GM19395 (cell line): ENCODE measurements around the gene GAL3ST3.

ENCODE experiments used
- ATAC-seq: cut with Tn5 transposase; IDR thresholded peaks from one replicate; pipeline ENCODE4 v1.9.1; 2021; ENCODE audit warnings: mild to moderate bottlenecking, moderate library complexity; ENCODE audit not compliant: unreplicated experiment

The GAL3ST3 gene

GRCh38 chr11:66069715-66070603 is 21.0 kb upstream of the GAL3ST3 start, which contains the start of gene PACS1:
Gene PACS1, plus strand, starts transcription at chr11:66070272. Its CDS starts 215 bp downstream, at chr11:66070487.
- ATAC-seq, result no peak

GRCh38 chr11:66068923-66069714 is 20.2 kb upstream of the GAL3ST3 start:
- no peak for ATAC-seq

DNA sequence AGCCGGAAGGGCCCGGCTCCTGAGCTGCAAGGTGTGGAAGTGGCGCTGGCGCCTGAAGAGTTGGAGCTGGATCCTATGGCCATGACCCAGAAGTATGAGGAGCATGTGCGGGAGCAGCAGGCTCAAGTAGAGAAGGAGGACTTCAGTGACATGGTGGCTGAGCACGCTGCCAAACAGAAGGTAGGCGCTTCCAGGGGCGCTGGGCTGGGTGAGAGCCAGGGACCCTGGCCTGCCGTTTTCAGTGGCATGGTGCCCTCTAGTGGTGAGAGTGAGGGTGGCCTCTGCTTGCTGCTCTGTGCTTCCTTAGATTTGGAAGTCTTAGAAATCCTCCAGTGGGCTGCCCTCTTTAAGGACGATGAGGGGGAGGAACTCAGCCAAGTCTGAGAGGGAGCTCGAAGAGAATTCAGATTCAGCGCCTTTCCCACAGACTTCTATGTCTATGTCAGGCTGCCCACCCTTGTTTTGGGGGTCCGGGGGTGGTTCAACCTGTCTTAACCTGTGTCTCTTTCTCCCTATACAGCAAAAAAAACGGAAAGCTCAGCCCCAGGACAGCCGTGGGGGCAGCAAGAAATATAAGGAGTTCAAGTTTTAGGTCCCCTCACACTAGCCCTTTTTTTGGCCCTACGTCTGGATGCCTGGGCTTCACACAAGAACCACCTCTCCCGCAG is 19.3 kb upstream of the GAL3ST3 start:
- ATAC-seq, result no peak

GRCh38 chr11:66067640-66068039 is 18.7 kb upstream of the GAL3ST3 start:
- no peak for ATAC-seq

GRCh38 chr11:66066751-66067150 is 17.8 kb upstream of the GAL3ST3 start:
- no peak for ATAC-seq

GRCh38 chr11:66064571-66064970 is 15.6 kb upstream of the GAL3ST3 start:
- ATAC-seq, result no peak

DNA sequence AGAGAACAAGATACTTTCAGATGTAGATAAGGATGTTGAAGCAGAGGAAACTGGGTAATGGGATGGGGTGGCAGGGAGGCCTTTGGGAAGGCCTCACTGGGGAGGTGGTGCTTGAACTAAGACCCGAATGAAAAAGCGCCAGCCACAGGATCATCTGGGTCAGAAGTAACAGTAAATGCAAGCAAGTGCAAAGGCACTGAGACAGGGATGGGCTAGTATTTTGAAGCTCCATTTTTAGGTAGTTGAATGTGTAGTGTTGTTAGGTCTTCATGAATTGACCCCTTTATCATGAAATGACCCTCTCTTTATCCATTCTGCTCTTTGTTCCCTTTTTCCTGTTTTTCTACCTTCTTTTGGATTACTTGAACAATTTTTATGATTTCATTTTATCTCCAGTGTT is 14.9 kb upstream of the GAL3ST3 start:
- no peak for ATAC-seq

DNA sequence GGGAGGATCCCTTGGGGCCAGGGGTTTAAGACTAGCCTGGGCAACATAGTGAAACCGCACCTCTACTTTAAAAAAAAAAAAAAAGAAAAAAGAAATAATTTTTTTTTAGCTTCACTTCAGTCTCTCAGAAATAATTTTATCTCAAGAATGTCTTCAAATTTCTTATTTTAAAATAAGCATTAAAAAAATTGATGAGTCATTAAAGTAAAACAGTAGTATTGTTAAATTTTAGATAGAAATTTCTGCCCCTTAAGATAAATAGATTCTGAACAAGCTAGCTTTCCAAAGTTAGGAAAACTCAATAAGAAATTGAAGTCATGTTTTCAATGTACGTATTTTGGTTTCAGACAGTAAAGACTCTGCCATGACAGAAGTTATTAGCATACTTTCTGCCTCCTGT is 13.4 kb upstream of the GAL3ST3 start:
- ATAC-seq, result no peak

- no peak for ATAC-seq
Observed at GRCh38 chr11:66061268-66061667, 12.3 kb upstream of the GAL3ST3 start.

GRCh38 chr11:66059966-66060680 is 11.2 kb upstream of the GAL3ST3 start:
- ATAC-seq, result no peak

- no peak for ATAC-seq
Observed at GRCh38 chr11:66056501-66056900, 7.5 kb upstream of the GAL3ST3 start.

DNA sequence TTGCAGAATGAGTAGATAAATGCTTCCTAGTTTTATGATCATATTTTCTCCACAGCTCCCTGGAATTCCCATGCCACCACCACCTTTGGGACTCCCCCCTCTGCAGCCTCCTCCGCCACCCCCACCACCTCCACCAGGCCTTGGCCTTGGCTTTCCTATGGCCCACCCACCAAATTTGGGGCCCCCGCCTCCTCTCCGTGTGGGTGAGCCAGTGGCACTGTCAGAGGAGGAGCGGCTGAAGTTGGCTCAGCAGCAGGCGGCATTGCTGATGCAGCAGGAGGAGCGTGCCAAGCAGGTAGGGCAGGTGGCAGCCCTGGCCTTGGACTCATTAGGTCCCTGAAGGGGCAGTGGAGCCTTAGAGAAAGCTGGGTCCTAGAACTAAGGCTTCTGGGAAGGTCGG is 6.1 kb upstream of the GAL3ST3 start:
- no peak for ATAC-seq

- no peak for ATAC-seq
Observed at GRCh38 chr11:66052664-66052982, 3.7 kb upstream of the GAL3ST3 start.

- peak; percentile 96 for ATAC-seq
Observed at GRCh38 chr11:66051766-66052663, 3.1 kb upstream of the GAL3ST3 start, which contains the start of gene SF3B2. Gene SF3B2, plus strand, starts transcription at chr11:66052364. Its CDS starts 21 bp downstream, at chr11:66052385.

DNA sequence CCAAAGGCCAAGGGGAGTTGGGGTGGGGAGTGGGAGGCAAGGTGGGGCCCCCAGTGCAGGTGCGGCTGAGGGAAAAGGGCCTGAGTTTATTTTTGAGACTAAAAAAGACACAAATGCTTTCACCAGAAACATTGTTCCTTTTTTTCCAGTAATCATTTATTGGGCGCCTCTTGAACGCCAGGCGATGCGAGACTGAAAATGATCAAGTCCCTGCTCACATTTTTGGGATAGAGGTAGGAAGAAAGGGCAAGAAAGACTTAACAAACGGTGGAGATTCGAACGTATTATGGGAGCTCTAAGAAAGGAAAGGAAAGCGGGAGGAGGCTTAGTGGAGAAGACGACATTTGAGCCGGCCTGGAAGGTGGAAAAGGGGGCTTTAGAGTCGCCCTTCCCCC is 2.4 kb upstream of the GAL3ST3 start:
- no peak for ATAC-seq

DNA sequence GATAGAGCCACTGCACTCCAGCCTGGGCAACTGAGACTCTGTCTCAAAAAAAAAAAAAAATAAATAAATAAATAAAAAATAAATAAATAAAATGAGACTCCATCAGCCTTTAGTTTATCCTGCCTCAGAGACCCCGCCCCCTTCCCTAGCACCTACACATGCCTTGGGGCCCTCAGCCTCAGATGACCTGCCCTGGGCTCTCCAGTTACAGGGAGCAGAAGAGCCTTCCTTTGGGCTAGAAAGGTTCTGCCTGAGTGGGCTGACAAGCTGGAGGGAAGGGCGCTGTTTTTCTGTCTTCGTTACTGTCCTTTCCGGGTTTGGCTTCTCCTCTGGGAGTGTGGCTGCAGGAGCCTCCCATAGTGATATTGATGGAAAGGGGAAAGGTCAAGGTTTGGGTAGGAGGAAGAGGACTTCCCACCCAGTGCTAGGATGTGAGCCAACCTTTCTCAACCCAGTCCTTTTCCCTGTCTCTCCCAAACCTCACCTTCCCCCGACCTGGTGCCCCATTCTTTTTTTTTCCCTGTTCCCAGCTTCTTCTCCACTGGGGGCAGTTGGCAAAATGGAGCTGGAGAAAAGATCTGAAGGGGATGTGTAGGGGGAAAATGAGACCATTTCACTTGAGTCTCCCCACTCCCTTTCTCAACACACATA is 1.7 kb upstream of the GAL3ST3 start:
- no peak for ATAC-seq

GRCh38 chr11:66047541-66048365 is 1.2 kb downstream of the GAL3ST3 start:
- no peak for ATAC-seq

GRCh38 chr11:66046901-66047300 is 2.1 kb downstream of the GAL3ST3 start:
- no peak for ATAC-seq
